Heart left ventricle (tissue), 16 donors: ENCODE data around the gene GRIN2B. TPM values are rescaled to one million over a fixed set of nuclear protein-coding genes. Genes with fewer than 3 reads are reported as not detected.

Experiments used
- ATAC-seq, 4 donors: fragments of 200-7000 bp; cut with Tn5 transposase; one replicate each; pipeline ENCODE4 v1.9.1; 2020 to 2022; ENCODE audit warnings: moderate library complexity in 4 of 4, mild to moderate bottlenecking in 3 of 4, moderate number of reproducible peaks in 1 of 4
- DNase-seq, 5 donors: peaks; one replicate each; pipeline ENCODE4 v3.0.0-alpha.2; 2020
- H3K27ac ChIP-seq, 12 donors: fragments of 200-600 bp; sonication (generic) in 4 of 12; one replicate each; pipeline versions ENCODE4 v1.5.0 to v1.8.0; 2016 to 2022; ENCODE audit warnings: mild to moderate bottlenecking in 2 of 12
- H3K27me3 ChIP-seq, 9 donors: fragments of 200-600 bp; sonication (generic) in 2 of 9; one replicate each; pipeline versions ENCODE4 v1.5.1 to v1.8.0; 2016 to 2022; ENCODE audit warnings: mild to moderate bottlenecking in 3 of 9
- H3K36me3 ChIP-seq, 9 donors: fragments of 200-600 bp; sonication (generic) in 2 of 9; one replicate each; pipeline versions ENCODE4 v1.5.0 to v1.8.0; 2018 to 2022; ENCODE audit warnings: mild to moderate bottlenecking in 2 of 9
- H3K4me1 ChIP-seq, 12 donors: fragments of 200-600 bp; sonication (generic) in 4 of 12; one replicate each; pipeline versions ENCODE4 v1.5.0 to v1.8.0; 2016 to 2022; ENCODE audit warnings: mild to moderate bottlenecking in 3 of 12
- H3K4me3 ChIP-seq, 12 donors: fragments of 200-600 bp; sonication (generic) in 4 of 12; one replicate each; pipeline versions ENCODE4 v1.5.0 to v1.8.0; 2017 to 2022; ENCODE audit warnings: mild to moderate bottlenecking in 9 of 12, moderate library complexity in 4 of 12
- H3K9me3 ChIP-seq, 12 donors: fragments of 200-600 bp; sonication (generic) in 4 of 12; one replicate each; pipeline versions ENCODE4 v1.5.0 to v1.8.0; 2016 to 2022; ENCODE audit warnings: mild to moderate bottlenecking in 1 of 12
- CTCF ChIP-seq, 12 donors: fragments of 200-600 bp; sonication (generic) in 4 of 12; IDR thresholded peaks; one replicate each; pipeline versions ENCODE4 v1.5.0 to v1.8.0; 2018 to 2022; ENCODE audit warnings: antibody characterized with exemption in 12 of 12, mild to moderate bottlenecking in 5 of 12
- POLR2A ChIP-seq, 2 donors: fragments of 450-650 bp; IDR thresholded peaks; one replicate each; pipeline ENCODE4 v1.6.1; 2017; ENCODE audit warnings: antibody characterized with exemption in 2 of 2, mild to moderate bottlenecking in 2 of 2, moderate library complexity in 2 of 2
- WGBS, 4 donors: extraction: QIAGEN DNeasy Blood & Tissue Kit in 2 of 4; methylation state at CpG; one replicate each; pipeline versions ENCODE4 v1.1.5 to v1.1.7; 2013 to 2018; 5-methylcytosine and 5-hydroxymethylcytosine counted together
- intact Hi-C, 10 donors: fragments of 100-400 bp; cut with DNase I; formaldehyde crosslinking; loops; one replicate each; pipeline versions ENCODE4 v1.11.1 to v1.14.2; 2022
- polyA plus RNA-seq, 2 donors: library from polyadenylated mRNA; stranded (reverse); fragments of 200-250 nt; gene quantifications; one replicate each; pipeline ENCODE4 v1.2.3, GENCODE V29; 2013
- total RNA-seq, 9 donors: library from RNA; depleted of rRNA in 2 of 9; stranded (reverse); fragments of >200 nt in 2 of 9; fragmentation: NEBNext Ultra II Directional in 3 of 9; extraction: Animal tissue kit (Norgen Biotek cat#: 25700) in 3 of 9; gene quantifications; one replicate each; pipeline versions ENCODE4 v1.1.0 to v1.2.4, GENCODE V29; 2016 to 2023
- donor health status: ischemic (EF 13 %, LVEDD 7.1; RV severe dilation, severe dysfunction).
- donor health status: healthy with polysubstance abuse.
- donor health status: DM: no; HTN: yes; CAD: no.
- donor health status: DM: no; HTN: no; CAD: no.
- donor health status: ischemic (EF 25% LVEDD 6.9; RV normal size, moderate dysfunction).
- donor health status: ischemic (EF 25% LVEDD 5.7; RV mildly dilated, moderate dysfunction).
- donor health status: healthy.
- donor health status: DM: yes; HTN: yes; CAD: no.
- donor health status: ischemic (EF 35%, LVEDD 5.7; RV mildly dilated, moderate dysfunction).
- donor health status: nonischemic (EF 11% LVEDD 7.7; RV severe dilation, severe dysfunction).
- donor health status: DM: yes; HTN: yes; CAD: no.
- donor health status: PGD.
- donor health status: ischemic (EF 29% LVEDD 5.4; RV normal size, mild dysfunction).
- donor health status: nonischemic (EF 23%, LVEDD 6.1; RV moderate dilation, normal function).

The GRIN2B gene
- total and polyA plus RNA-seq, 11 donors: under 0.01 to 0.54 (median 0.02) TPM; not detected in 5

- Histone ChIP-seq H3K36me3 (no peaks in the 10 kb centered on the region), H3K4me3 (no peak overlapping the region), H3K27me3 (peaks cover 0 to 35% (median 0%) of the 10 kb centered on the region in 9 donors), H3K4me1 (peaks cover 0 to 6% (median 0%) of the 10 kb centered on the region in 12 donors), H3K9me3 (no peaks in the 10 kb centered on the region), H3K27ac (no peak overlapping the region)
- intact Hi-C loops: no loop called here
- no peak for DNase-seq
- ATAC-seq: no peak
- TF ChIP-seq CTCF (IDR thresholded peaks at IDR 0.05) (no peak), POLR2A (IDR thresholded peaks at IDR 0.05) (no peak)
- 72 to 79% (median 75%) methylated on average over 6 of the region's 6 CpGs for WGBS, 4 donors
These were observed 19.4 kb downstream of the GRIN2B start for GRCh38 chr12:13961971-13962370.

GRCh38 chr12:13959131-13959723, 22.2 kb downstream of the GRIN2B start:
- no peaks in the 10 kb centered on the region for H3K9me3 ChIP-seq
- H3K4me1 ChIP-seq: peaks cover 0 to 6% (median 0%) of the 10 kb centered on the region in 12 donors
- H3K27me3 ChIP-seq: peaks cover 0 to 30% (median 0%) of the 10 kb centered on the region in 9 donors
- H3K27ac ChIP-seq: no peak overlapping the region
- no peak overlapping the region for H3K4me3 ChIP-seq
- DNase-seq: peak in 3 of 5 donors; percentile 30 to 54 (median 48)
- no peak for TF ChIP-seq CTCF (IDR thresholded peaks at IDR 0.05)
- no peak for TF ChIP-seq POLR2A (IDR thresholded peaks at IDR 0.05)
- 56 to 67% (median 59%) methylated on average over 9 of the region's 9 CpGs for WGBS, 4 donors
- ATAC-seq: peak; percentile 51 to 89 (median 71)
- no peaks in the 10 kb centered on the region for H3K36me3 ChIP-seq
- intact Hi-C loops: no loop called here

GRCh38 chr12:13957576-13957975, 23.8 kb downstream of the GRIN2B start:
- H3K9me3 ChIP-seq: no peaks in the 10 kb centered on the region
- 60 to 75% (median 69%) methylated on average over 9 of the region's 9 CpGs for whole genome bisulfite sequencing, 4 donors
- ATAC-seq (no peak), DNase-seq (no peak)
- H3K36me3 ChIP-seq: no peaks in the 10 kb centered on the region
- intact Hi-C loops: no loop called here
- H3K4me1 ChIP-seq: peaks cover 0 to 6% (median 0%) of the 10 kb centered on the region in 12 donors
- H3K4me3 ChIP-seq: no peak overlapping the region
- peaks cover 0 to 30% (median 0%) of the 10 kb centered on the region in 9 donors for H3K27me3 ChIP-seq
- TF ChIP-seq CTCF (IDR thresholded peaks at IDR 0.05) (no peak), POLR2A (IDR thresholded peaks at IDR 0.05) (no peak)
- no peak overlapping the region for H3K27ac ChIP-seq

- Histone ChIP-seq H3K4me1 (peaks cover 0 to 6% (median 0%) of the 10 kb centered on the region in 12 donors), H3K27me3 (peaks cover 0 to 24% (median 0%) of the 10 kb centered on the region in 9 donors), H3K4me3 (no peak overlapping the region), H3K36me3 (no peaks in the 10 kb centered on the region), H3K27ac (no peak overlapping the region), H3K9me3 (no peaks in the 10 kb centered on the region)
- DNase-seq (no peak), ATAC-seq (no peak)
- WGBS, 4 donors: 81 to 84% (median 82%) methylated on average over 15 of the region's 15 CpGs
- TF ChIP-seq POLR2A (IDR thresholded peaks at IDR 0.05) (no peak), CTCF (IDR thresholded peaks at IDR 0.05) (no peak)
- intact Hi-C loops: no loop called here
These were observed 25.3 kb downstream of the GRIN2B start for GRCh38 chr12:13956060-13956590.
